T follicular helper cell (primary cell): ENCODE measurements around the gene BCL7B.
"Not testable (repeated sequence)": the region's sequence is repeated elsewhere in the genome, so short reads cannot be mapped to it uniquely, and the experiment has no call there.

ENCODE experiments used
- DNase-seq: peaks from one replicate; pipeline ENCODE4 v3.0.0-alpha.2; 2020; ENCODE audit warnings: low read depth
- total RNA-seq, 2 experiments: gene quantifications; one replicate each; lab custom pipeline; 2026; lab: John Stamatoyannopoulos, UW

The BCL7B gene
- total RNA-seq, result 53.1 to 62.5 reads per million in 2 experiments

GRCh38 chr7:73557397-73558257 lies at the start of gene BCL7B:
Gene BCL7B (minus strand): TSS chr7:73557690. CDS start chr7:73557578, 112 bp downstream.
- peak; percentile 64 for DNase-seq

GRCh38 chr7:73605601-73606220 lies 48.2 kb upstream of the BCL7B start:
- DNase-seq, result no peak

- no peak for DNase-seq
Measured at GRCh38 chr7:73602721-73603651, 45.5 kb upstream of the BCL7B start.

- DNase-seq, result no peak
Measured at GRCh38 chr7:73599916-73600315, 42.4 kb upstream of the BCL7B start.

- no peak for DNase-seq
Measured at GRCh38 chr7:73599151-73599882, 41.8 kb upstream of the BCL7B start.

- DNase-seq, result no peak
Measured at GRCh38 chr7:73597978-73598782, 40.7 kb upstream of the BCL7B start.

- DNase-seq, result no peak
Measured at GRCh38 chr7:73596191-73597065, 38.9 kb upstream of the BCL7B start.

GRCh38 chr7:73595358-73595757 lies 37.9 kb upstream of the BCL7B start:
- no peak for DNase-seq

- DNase-seq, result no peak
Measured at GRCh38 chr7:73593207-73594045, 35.9 kb upstream of the BCL7B start.

GRCh38 chr7:73586911-73587310 lies 29.4 kb upstream of the BCL7B start:
- no peak for DNase-seq

- no peak for DNase-seq
Measured at GRCh38 chr7:73585196-73585595, 27.7 kb upstream of the BCL7B start.

- DNase-seq, result no peak
Measured at GRCh38 chr7:73582664-73583202, 25.2 kb upstream of the BCL7B start.

- not testable (repeated sequence) for DNase-seq
Measured at GRCh38 chr7:73581006-73581405, 23.5 kb upstream of the BCL7B start.

GRCh38 chr7:73578342-73579128 lies 21.0 kb upstream of the BCL7B start, which contains the start of gene TBL2:
Gene TBL2 (minus strand): TSS chr7:73578579. CDS start chr7:73578549, 30 bp downstream.
- peak; percentile 98 for DNase-seq

GRCh38 chr7:73577627-73578341 lies 20.3 kb upstream of the BCL7B start:
- DNase-seq, result no peak

- no peak for DNase-seq
Measured at GRCh38 chr7:73573791-73574190, 16.3 kb upstream of the BCL7B start.

- DNase-seq, result no peak
Measured at GRCh38 chr7:73573276-73573675, 15.8 kb upstream of the BCL7B start.
